K562 (cell line): Measurements from ENCODE around the gene IGSF21. TPM values are rescaled to one million over a fixed set of nuclear protein-coding genes. Genes with fewer than 3 reads are reported as not detected.

Source experiments
- ATAC-seq: fragments of 200-7000 bp; cut with Tn5 transposase; 3 replicates; pipeline ENCODE4 v1.9.1; 2020; ENCODE audit warnings: moderate library complexity
- BruUV-seq: library from RNA; stranded (reverse); fragments of 400-500 nt; replicated peaks from 2 replicates; lab custom pipeline; 2021; lab: Mats Ljungman, UMichigan
- CTCF ChIA-PET: fragments of 300-600 bp; formaldehyde crosslinking; extraction: SDS; loops from one replicate; lab custom pipeline; 2021; ENCODE audit warnings: low intra/inter-chr PET ratio; lab: Yijun Ruan, JAX
- POLR2A ChIA-PET: fragments of 300-600, 350-650 bp; sonication (Branson Sonifier 250); formaldehyde crosslinking; extraction: SDS; loops from one replicate; lab custom pipeline; 2021; ENCODE audit warnings: antibody characterized with exemption, inconsistent platforms; lab: Yijun Ruan, JAX
- DNase-seq, 4 experiments: peaks; one replicate each; pipeline versions ENCODE4 v3.0.0 to v3.0.0-alpha.2; 2011 to 2018; ENCODE audit warnings: low spot score in 3 of 4, mixed read lengths in 3 of 4; ENCODE audit errors: extremely low read depth in 1 of 4
- FAIRE-seq: peaks from 2 replicates; lab custom pipeline; 2011; peaks lifted over from hg19 to GRCh38; lab: Jason Lieb, UNC
- H2AFZ ChIP-seq: 2 replicates; pipeline ENCODE4 v1.6.0; 2011; ENCODE audit warnings: low read depth, low read length, control low read depth, inconsistent platforms
- H3K27ac ChIP-seq: fragments of 200-600 bp; 3 replicates; pipeline ENCODE4 v1.8.0; 2011; ENCODE audit warnings: low read depth, mild to moderate bottlenecking, control low read depth, inconsistent platforms, low read length, moderate library complexity, mixed read lengths; ENCODE audit errors: extremely low read depth
- H3K27me3 ChIP-seq, 2 experiments: fragments of 300-600 bp in 1 of 2; 2 replicates in 1 of 2; 3 replicates in 1 of 2; pipeline versions ENCODE4 v1.6.0 to v1.8.0; 2011; ENCODE audit warnings: inconsistent platforms in 2 of 2, low read length in 2 of 2, mild to moderate bottlenecking in 1 of 2, mixed read lengths in 1 of 2, moderate library complexity in 1 of 2; ENCODE audit not compliant: control insufficient read depth in 2 of 2, insufficient read depth in 2 of 2
- H3K36me3 ChIP-seq: fragments of 300-600 bp; 3 replicates; pipeline ENCODE4 v1.8.0; 2011; ENCODE audit warnings: mild to moderate bottlenecking, low read length, inconsistent platforms; ENCODE audit not compliant: control insufficient read depth, insufficient read depth
- H3K4me1 ChIP-seq, 2 experiments: fragments of 200-600 bp in 1 of 2; replicated peaks in 1 of 2; 2 replicates in 1 of 2; 3 replicates in 1 of 2; pipeline versions ENCODE4 v1.5.1 to v1.8.0; 2011; ENCODE audit warnings: inconsistent platforms in 2 of 2, low read length in 2 of 2, mild to moderate bottlenecking in 1 of 2, mixed read lengths in 1 of 2, moderate library complexity in 1 of 2; ENCODE audit not compliant: control insufficient read depth in 2 of 2, insufficient read depth in 2 of 2
- H3K4me2 ChIP-seq: 2 replicates; pipeline ENCODE4 v1.6.1; 2011; ENCODE audit warnings: low read length, control low read depth, inconsistent platforms, mixed read lengths; ENCODE audit not compliant: insufficient read depth
- H3K4me3 ChIP-seq: fragments of 200-600 bp; sonication (generic), shearing (Covaris generic); 2 replicates; pipeline ENCODE4 v1.5.1; 2016; ENCODE audit warnings: control low read depth, inconsistent platforms
- H3K79me2 ChIP-seq: fragments of 200-600 bp; 3 replicates; pipeline ENCODE4 v1.8.0; 2011; ENCODE audit warnings: low read length, inconsistent platforms; ENCODE audit not compliant: control insufficient read depth, insufficient read depth
- H3K9ac ChIP-seq, 2 experiments: 2 replicates each; pipeline versions ENCODE4 v1.6.0 to v1.6.1; 2011; ENCODE audit warnings: low read depth in 2 of 2, low read length in 2 of 2, control low read depth in 1 of 2, inconsistent platforms in 1 of 2, mild to moderate bottlenecking in 1 of 2, mixed read lengths in 1 of 2; ENCODE audit not compliant: insufficient read depth in 1 of 2
- H3K9me1 ChIP-seq: one replicate; pipeline ENCODE4 v1.6.0; 2011; ENCODE audit warnings: inconsistent platforms, mild to moderate bottlenecking, low read length, moderate library complexity; ENCODE audit not compliant: control insufficient read depth, insufficient read depth
- H3K9me3 ChIP-seq: replicated peaks from 2 replicates; pipeline ENCODE4 v1.5.1; 2011; ENCODE audit warnings: low read depth, low read length, inconsistent platforms; ENCODE audit not compliant: control insufficient read depth, insufficient read depth
- H4K20me1 ChIP-seq: replicated peaks from 2 replicates; pipeline ENCODE4 v1.6.1; 2011; ENCODE audit warnings: low read length, inconsistent platforms, mixed read lengths; ENCODE audit not compliant: control insufficient read depth, insufficient read depth
- C11orf30 ChIP-seq: fragments of 450-650 bp; IDR thresholded peaks from 2 replicates; pipeline ENCODE4 v1.6.1; 2016; ENCODE audit warnings: low read depth, mild to moderate bottlenecking
- CSDE1 ChIP-seq, 2 experiments: fragments of 450-650 bp; IDR thresholded peaks; 2 replicates each; pipeline ENCODE4 v1.6.1; 2016; ENCODE audit warnings: mild to moderate bottlenecking in 1 of 2
- ESRRB ChIP-seq: fragments of 250-450 bp; sonication (Bioruptor Pico); IDR thresholded peaks from 2 replicates; pipeline ENCODE4 v1.5.0; 2020; ENCODE audit warnings: mild to moderate bottlenecking, moderate library complexity, borderline replicate concordance
- HINFP ChIP-seq: fragments of 450-650 bp; conservative IDR thresholded peaks from 2 replicates; pipeline ENCODE4 v1.6.1; 2016; ENCODE audit warnings: missing genetic modification characterization, low read depth, mild to moderate bottlenecking, control low read depth, missing compliant biosample characterization
- HMBOX1 ChIP-seq: sonication (generic); IDR thresholded peaks from 2 replicates; pipeline ENCODE4 v1.6.1; 2016
- RUNX1 ChIP-seq: sonication (generic); IDR thresholded peaks from 2 replicates; pipeline ENCODE4 v1.6.1; 2016; ENCODE audit warnings: antibody characterized with exemption, low read depth
- U2AF1 ChIP-seq: fragments of 200-400 bp; formaldehyde crosslinking; optimal IDR thresholded peaks from 2 replicates; pipeline ENCODE3; 2017; ENCODE audit warnings: mild to moderate bottlenecking, low read depth, low read length, moderate library complexity
- ZNF134 ChIP-seq: fragments of 250-450 bp; sonication (Bioruptor Pico); conservative IDR thresholded peaks from 2 replicates; pipeline ENCODE4 v1.4.0; 2020
- ZNF146 ChIP-seq: IDR thresholded peaks from one replicate; pipeline ENCODE4 v1.6.1; 2018; ENCODE audit warnings: missing compliant biosample characterization; ENCODE audit not compliant: unreplicated experiment
- ZNF347 ChIP-seq: fragments of 450-650 bp; formaldehyde crosslinking; IDR thresholded peaks from 2 replicates; pipeline ENCODE4 v1.4.0; 2020; ENCODE audit warnings: low read depth, mild to moderate bottlenecking, moderate library complexity
- WGBS: fragments of 100-300 bp; shearing (Covaris generic); methylation state at CpG from one replicate; pipeline ENCODE4 v1.1.6; 2016; ENCODE audit warnings: low coverage, mixed read lengths; ENCODE audit not compliant: insufficient coverage; ENCODE audit errors: missing lambda C conversion rate; 5-methylcytosine and 5-hydroxymethylcytosine counted together
- in situ Hi-C: fragments of 300-500 bp; cut with MboI; formaldehyde crosslinking; loops from 4 replicates; pipeline ENCODE4 v1.15.0; 2018; ENCODE audit warnings: inconsistent platforms, mixed read lengths
- intact Hi-C: fragments of 100-400 bp; cut with micrococcal nuclease; formaldehyde crosslinking; loops from 2 replicates; pipeline ENCODE4 v1.14.2; 2022
- polyA plus RNA-seq, 8 experiments: library from polyadenylated mRNA; depleted of rRNA in 4 of 8; stranded (reverse) in 5 of 8; unstranded in 3 of 8; fragments of >200 nt; fragmentation: Nextera tagmentation in 2 of 8; fragmentation: Illumina TruSeq in 1 of 8; extraction: Ambion mirVana in 2 of 8; extraction: Trizol in 1 of 8; gene quantifications; 2 replicates each; pipeline versions ENCODE4 v1.2.1 to v1.2.3, GENCODE V29; 2011 to 2014; ENCODE audit warnings: inconsistent platforms in 1 of 8, missing spikeins in 1 of 8
- total RNA-seq, 7 experiments: library from RNA; depleted of rRNA in 6 of 7; stranded (reverse); fragments of >200 nt in 6 of 7; fragmentation: Illumina TruSeq in 2 of 7; extraction: Trizol in 2 of 7; gene quantifications; 2 replicates each; pipeline versions ENCODE4 v1.2.1 to v1.2.3, GENCODE V29; 2011 to 2021; ENCODE audit warnings: low replicate concordance in 1 of 7

IGSF21 gene
- total and polyA plus RNA-seq, 9 of the 15 experiments (the other 6 are each of a cell fraction or from before 2014, with no cell fraction given) = not detected

- Histone ChIP-seq H2AFZ (no peak overlapping the region), H3K36me3 (no peaks in the 10 kb centered on the region), H3K79me2 (no peaks in the 10 kb centered on the region), H4K20me1 (no peaks in the 10 kb centered on the region), H3K27ac (no peak overlapping the region), H3K4me2 (no peak overlapping the region), H3K9me3 (no peaks in the 10 kb centered on the region), H3K4me1 (no peaks in the 10 kb centered on the region), H3K4me3 (no peak overlapping the region), H3K9me1 (peaks cover 4% of the 10 kb centered on the region), H3K27me3 (peaks cover 0 to 8% of the 10 kb centered on the region in 2 experiments; a peak in 1 of 5 replicates), H3K9ac (no peak overlapping the region)
- in situ Hi-C loops = no loop called here
- BruUV-seq = no TSS peak
- FAIRE-seq = no peak
- POLR2A ChIA-PET = no interaction called here
- 0% methylated on average over 3 of the region's 3 CpGs for WGBS
- TF ChIP-seq ZNF347 (no peak), U2AF1 (no peak), ZNF146 (CRISPR knock-in tag) (no peak), CSDE1 (IDR thresholded peaks at IDR 0.05) (no peak), ESRRB (CRISPR knock-in tag) (no peak), HINFP (tag) (no peak), ZNF134 (CRISPR knock-in tag) (no peak), RUNX1 (no peak), HMBOX1 (no peak), C11orf30 (no peak)
- intact Hi-C loops = no loop called here
- ATAC-seq = no peak
- CTCF ChIA-PET = no interaction called here
- DNase-seq = no peak
These were observed 150.2 kb downstream of the IGSF21 start for GRCh38 chr1:18257778-18258177.
